IMR-90 (cell line): ENCODE results near the gene WRAP73. TPM values are rescaled to one million over a fixed set of nuclear protein-coding genes. Genes with fewer than 3 reads are reported as not detected.
"Not testable (repeated sequence)": the region's sequence is repeated elsewhere in the genome, so short reads cannot be mapped to it uniquely, and the experiment has no call there.

Experiments
- ATAC-seq: fragments of 200-7000 bp; cut with Tn5 transposase; 2 replicates; pipeline ENCODE4 v1.9.1; 2020; ENCODE audit warnings: low read depth, mild to moderate bottlenecking, moderate library complexity
- BruUV-seq: library from RNA; stranded (reverse); fragments of 400-500 nt; replicated peaks from 2 replicates; lab custom pipeline; 2021; lab: Mats Ljungman, UMichigan
- CTCF ChIA-PET: fragments of 300-600 bp; formaldehyde crosslinking; extraction: SDS; loops from one replicate; lab custom pipeline; 2021; ENCODE audit warnings: antibody characterized with exemption; lab: Yijun Ruan, JAX
- POLR2A ChIA-PET: fragments of 300-600 bp; sonication (Branson Sonifier 250); formaldehyde crosslinking; loops from one replicate; lab custom pipeline; 2022; ENCODE audit warnings: antibody characterized with exemption; ENCODE audit not compliant: unreplicated experiment; lab: Charles Lee
- DNase-seq: peaks from one replicate; pipeline ENCODE4 v3.0.0; 2013
- H2AFZ ChIP-seq: replicated peaks from 2 replicates; pipeline ENCODE3; 2013; ENCODE audit warnings: low read length, mild to moderate bottlenecking; ENCODE audit not compliant: poor library complexity
- H2AK5ac ChIP-seq: 2 replicates; pipeline ENCODE4 v1.6.1; 2013; ENCODE audit warnings: low read depth, low read length, inconsistent platforms
- H2AK9ac ChIP-seq: replicated peaks from 2 replicates; pipeline ENCODE3; 2013; ENCODE audit warnings: mild to moderate bottlenecking, low read depth, low read length, moderate library complexity; ENCODE audit not compliant: poor library complexity
- H2BK120ac ChIP-seq: 2 replicates; pipeline ENCODE4 v1.6.1; 2013; ENCODE audit warnings: low read depth, low read length, inconsistent platforms
- H2BK15ac ChIP-seq: 3 replicates; pipeline ENCODE4 v1.6.1; 2013; ENCODE audit warnings: low read depth, low read length, inconsistent platforms
- H2BK20ac ChIP-seq: 2 replicates; pipeline ENCODE4 v1.6.1; 2013; ENCODE audit warnings: low read depth, mild to moderate bottlenecking, inconsistent platforms, low read length, moderate library complexity
- H2BK5ac ChIP-seq: 2 replicates; pipeline ENCODE4 v1.6.1; 2013; ENCODE audit warnings: mild to moderate bottlenecking, low read depth, low read length, inconsistent platforms; ENCODE audit not compliant: poor library complexity, severe bottlenecking
- H3K14ac ChIP-seq: replicated peaks from 2 replicates; pipeline ENCODE4 v1.6.1; 2013; ENCODE audit warnings: low read depth, low read length, inconsistent platforms
- H3K18ac ChIP-seq: 2 replicates; pipeline ENCODE4 v1.6.1; 2013; ENCODE audit warnings: low read depth, low read length, control low read depth
- H3K23ac ChIP-seq: 2 replicates; pipeline ENCODE4 v1.6.1; 2013; ENCODE audit warnings: low read depth, low read length, inconsistent platforms
- H3K27ac ChIP-seq: 2 replicates; pipeline ENCODE4 v1.5.1; 2013; ENCODE audit warnings: mild to moderate bottlenecking, control low read depth, low read length; ENCODE audit not compliant: insufficient read depth
- H3K27me3 ChIP-seq: 2 replicates; pipeline ENCODE4 v1.6.1; 2013; ENCODE audit warnings: low read length; ENCODE audit not compliant: control insufficient read depth, insufficient read depth
- H3K36me3 ChIP-seq: 2 replicates; pipeline ENCODE4 v1.6.1; 2013; ENCODE audit warnings: low read length, mixed read lengths; ENCODE audit not compliant: control insufficient read depth, insufficient read depth
- H3K4ac ChIP-seq: 2 replicates; pipeline ENCODE4 v1.6.1; 2013; ENCODE audit warnings: low read depth, low read length, inconsistent platforms
- H3K4me1 ChIP-seq: 2 replicates; pipeline ENCODE4 v1.6.1; 2013; ENCODE audit warnings: low read length, mixed read lengths; ENCODE audit not compliant: control insufficient read depth, insufficient read depth
- H3K4me2 ChIP-seq: 2 replicates; pipeline ENCODE4 v1.6.1; 2013; ENCODE audit warnings: low read depth, mild to moderate bottlenecking, control low read depth, low read length, moderate library complexity
- H3K4me3 ChIP-seq: 2 replicates; pipeline ENCODE4 v1.5.1; 2013; ENCODE audit warnings: low read depth, mild to moderate bottlenecking, control low read depth, low read length, moderate library complexity; ENCODE audit not compliant: insufficient read depth
- H3K56ac ChIP-seq: 2 replicates; pipeline ENCODE4 v1.6.1; 2013; ENCODE audit warnings: low read length, inconsistent platforms; ENCODE audit not compliant: insufficient read depth; ENCODE audit errors: extremely low read depth
- H3K79me1 ChIP-seq, 2 experiments: 2 replicates each; pipeline ENCODE4 v1.6.1; 2013; ENCODE audit warnings: low read length in 2 of 2, inconsistent platforms in 1 of 2, low read depth in 1 of 2
- H3K9ac ChIP-seq: 2 replicates; pipeline ENCODE4 v1.6.1; 2013; ENCODE audit warnings: low read depth, low read length, control low read depth
- H3K9me1 ChIP-seq: 2 replicates; pipeline ENCODE4 v1.6.1; 2013; ENCODE audit warnings: low read length, inconsistent platforms; ENCODE audit not compliant: insufficient read depth
- H3K9me3 ChIP-seq: 2 replicates; pipeline ENCODE4 v1.6.1; 2013; ENCODE audit warnings: low read length; ENCODE audit not compliant: control insufficient read depth, insufficient read depth
- H4K20me1 ChIP-seq: 2 replicates; pipeline ENCODE4 v1.6.1; 2013; ENCODE audit warnings: low read length, inconsistent platforms; ENCODE audit not compliant: insufficient read depth
- H4K5ac ChIP-seq: 2 replicates; pipeline ENCODE4 v1.6.1; 2013; ENCODE audit warnings: mild to moderate bottlenecking, low read depth, low read length, control low read depth
- H4K8ac ChIP-seq, 2 experiments: 2 replicates each; pipeline ENCODE4 v1.6.1; 2013; ENCODE audit warnings: low read depth in 2 of 2, low read length in 2 of 2, control low read depth in 1 of 2, inconsistent platforms in 1 of 2
- H4K91ac ChIP-seq: 2 replicates; pipeline ENCODE4 v1.6.1; 2013; ENCODE audit warnings: low read depth, low read length, inconsistent platforms; ENCODE audit not compliant: insufficient read depth
- CTCF ChIP-seq: conservative IDR thresholded peaks from 2 replicates; pipeline ENCODE4 v1.5.1; 2012; ENCODE audit warnings: mild to moderate bottlenecking, low read depth, low read length, improper control_type of control experiment
- RAD21 ChIP-seq: IDR thresholded peaks from 2 replicates; pipeline ENCODE4 v1.6.1; 2012; ENCODE audit warnings: low read length, improper control_type of control experiment
- SMC3 ChIP-seq: fragments of 150-350 bp; IDR thresholded peaks from 2 replicates; pipeline ENCODE4 v1.6.1; 2016; ENCODE audit warnings: low read depth, mild to moderate bottlenecking, antibody characterized with exemption, low read length, moderate library complexity
- WGBS, 2 experiments: methylation state at CpG; one replicate each; pipeline versions ENCODE4 v1.1.5 to v1.1.7; 2013; ENCODE audit warnings: missing lambda C conversion rate in 2 of 2; ENCODE audit not compliant: insufficient read length in 1 of 2; ENCODE audit errors: extremely low coverage in 2 of 2; 5-methylcytosine and 5-hydroxymethylcytosine counted together
- dilution Hi-C: fragments of 300-500 bp; cut with HindIII; formaldehyde crosslinking; loops from one replicate; pipeline ENCODE4 v1.14.3; 2018; ENCODE audit warnings: low sequenced_read_pairs; ENCODE audit not compliant: unreplicated experiment
- in situ Hi-C: fragments of 300-500 bp; cut with MboI; formaldehyde crosslinking; loops from 3 replicates; pipeline ENCODE4 v1.14.3; 2019; ENCODE audit warnings: low sequenced_read_pairs, inconsistent platforms, mixed read lengths
- intact Hi-C: fragments of 100-400 bp; cut with micrococcal nuclease; formaldehyde crosslinking; loops from 2 replicates; pipeline ENCODE4 v1.10.0; 2022
- polyA plus RNA-seq, 3 experiments: library from polyadenylated mRNA; depleted of rRNA; stranded (reverse); fragments of >200 nt; gene quantifications; 2 replicates each; pipeline ENCODE4 v1.2.3, GENCODE V29; 2012; ENCODE audit warnings: low replicate concordance in 1 of 3
- total RNA-seq: library from RNA; depleted of rRNA; stranded (reverse); fragments of >200 nt; gene quantifications from 2 replicates; pipeline ENCODE4 v1.2.3, GENCODE V29; 2012

WRAP73 gene
- total and polyA plus RNA-seq, 2 of the 4 experiments (the other 2 are of a cell fraction), result 10.8 to 23.6 TPM

GRCh38 chr1:3621151-3621671 lies 28.7 kb downstream of the WRAP73 start:
- CTCF ChIA-PET, result interaction anchor here (0.6 to 1.2 kb wide), 9 partner anchors 9 to 974 kb away, joined by 3 to 6 read pairs (median 4); no protein-coding TSS in a partner anchor
- in situ Hi-C loops, result loop anchor here (5.0 kb wide), 2 partner anchors 64 to 134 kb away; no protein-coding TSS in a partner anchor
- peak; percentile 47 for DNase-seq

More at GRCh38 chr1:3621151-3621671, 28.7 kb downstream of the WRAP73 start:
- H3K9me3 ChIP-seq, H3K4me3 ChIP-seq, dilution Hi-C loops, H3K27ac ChIP-seq, H4K8ac ChIP-seq, H2BK15ac ChIP-seq, H3K14ac ChIP-seq, H3K4ac ChIP-seq, POLR2A ChIA-PET, H2BK120ac ChIP-seq, intact Hi-C loops, H4K5ac ChIP-seq, H3K9me1 ChIP-seq, H3K36me3 ChIP-seq, H3K9ac ChIP-seq, H3K4me2 ChIP-seq, H2BK20ac ChIP-seq, H2AK9ac ChIP-seq, BruUV-seq, H4K91ac ChIP-seq, H3K56ac ChIP-seq, H4K20me1 ChIP-seq, H2BK5ac ChIP-seq, H2AFZ ChIP-seq, H3K18ac ChIP-seq, H3K23ac ChIP-seq, H2AK5ac ChIP-seq, H3K27me3 ChIP-seq, ATAC-seq: not testable (repeated sequence)
- H3K4me1 ChIP-seq, result peaks cover 11% of the 10 kb centered on the region
- WGBS, 2 experiments, result no CpG with 5 or more reads among the region's 15 CpGs
- peaks cover 11 to 23% of the 10 kb centered on the region in 2 experiments; a peak in 3 of 4 replicates for H3K79me1 ChIP-seq
- TF ChIP-seq SMC3, result peak; percentile 65
- peak; percentile 61 for TF ChIP-seq RAD21
- TF ChIP-seq CTCF, result peak; percentile 53
